Adrenal gland (tissue), 12 donors: ENCODE data around the gene RAMP2. TPM values are rescaled to one million over a fixed set of nuclear protein-coding genes. Genes with fewer than 3 reads are reported as not detected.
A peak's percentile ranks its signal among the peaks of the same experiment; 100 is the strongest.
"Not testable (repeated sequence)": the region's sequence is repeated elsewhere in the genome, so short reads cannot be mapped to it uniquely, and the experiment has no call there.

Source experiments
- DNase-seq, 7 donors: peaks; one replicate each; pipeline ENCODE4 v3.0.0-alpha.2; 2019 to 2020
- H3K27ac ChIP-seq, 5 donors: fragments of 200-600 bp; sonication (generic) in 4 of 5; 1 replicate in 3 of 5; 2 replicates in 2 of 5; pipeline versions ENCODE4 v1.5.1 to v1.8.0; 2016 to 2020; ENCODE audit warnings: mild to moderate bottlenecking in 1 of 5
- H3K27me3 ChIP-seq: fragments of 200-600 bp; 2 replicates; pipeline ENCODE4 v1.8.0; 2021
- H3K36me3 ChIP-seq, 2 donors: fragments of 200-600 bp; replicated peaks in 1 of 2; 1 replicate in 1 of 2; 2 replicates in 1 of 2; pipeline versions ENCODE4 v1.5.1 to v1.8.0; 2018 to 2022
- H3K4me1 ChIP-seq, 2 donors: fragments of 200-600 bp; replicated peaks in 1 of 2; 1 replicate in 1 of 2; 2 replicates in 1 of 2; pipeline versions ENCODE4 v1.5.1 to v1.8.0; 2018 to 2021
- H3K4me3 ChIP-seq, 4 donors: fragments of 200-600 bp; sonication (generic) in 3 of 4; one replicate each; pipeline ENCODE4 v1.5.1; 2016 to 2018
- H3K9me3 ChIP-seq, 3 donors: fragments of 200-600 bp; sonication (generic) in 1 of 3; replicated peaks in 1 of 3; 1 replicate in 2 of 3; 2 replicates in 1 of 3; pipeline versions ENCODE4 v1.5.1 to v1.8.0; 2016 to 2021
- POLR2A ChIP-seq, 2 donors: fragments of 450-650 bp; IDR thresholded peaks; one replicate each; pipeline ENCODE4 v1.6.1; 2017; ENCODE audit warnings: antibody characterized with exemption in 2 of 2, mild to moderate bottlenecking in 2 of 2, moderate library complexity in 1 of 2
- whole genome bisulfite sequencing, 4 donors: extraction: QIAGEN DNeasy Blood & Tissue Kit in 2 of 4; methylation state at CpG; one replicate each; pipeline versions ENCODE4 v1.1.5 to v1.1.7; 2013 to 2017; 5-methylcytosine and 5-hydroxymethylcytosine counted together
- intact Hi-C, 2 donors: fragments of 100-400 bp; cut with DNase I; formaldehyde crosslinking; loops; one replicate each; pipeline versions ENCODE4 v1.14.1 to v1.15.0; 2022 to 2023
- polyA plus RNA-seq, 3 donors: library from polyadenylated mRNA; stranded (reverse); fragments of 200-250 nt in 2 of 3; fragments of 350-450 nt in 1 of 3; fragmentation: Illumina TruSeq in 1 of 3; extraction: RNeasy Lipid Tissue Mini Kit (QIAGEN cat#74804) in 1 of 3; gene quantifications; one replicate each; pipeline ENCODE4 v1.2.3, GENCODE V29; 2013 to 2014
- total RNA-seq, 9 donors: library from RNA; depleted of rRNA in 4 of 9; stranded (reverse); fragments of >200 nt in 4 of 9; fragments of 120-200 nt in 1 of 9; fragmentation: NEBNext Ultra II Directional in 1 of 9; extraction: Animal tissue kit (Norgen Biotek cat#: 25700) in 1 of 9; gene quantifications; one replicate each; pipeline versions ENCODE4 v1.1.0 to v1.2.4, GENCODE V29; 2013 to 2023
- TF ChIP-seq, protein P1 (sequence below), 6 experiments: fragments of 450-650 bp in 4 of 6; fragments of 200-600 bp in 2 of 6; sonication (generic) in 1 of 6; IDR thresholded peaks; 1 replicate in 5 of 6; 2 replicates in 1 of 6; pipeline versions ENCODE4 v1.5.1 to v1.8.0; 2016 to 2021; ENCODE audit warnings: antibody characterized with exemption in 6 of 6, mild to moderate bottlenecking in 2 of 6, moderate library complexity in 1 of 6
- donor health status: healthy with polysubstance abuse.
- donor health status: Bipolar disorder and iron deficiency.
- donor health status: DM: yes; HTN: yes; CAD: no.
- donor health status: DM: no; HTN: no; CAD: no.
- donor health status: DM: no; HTN: no; CAD: no.
- donor health status: DM: yes; HTN: yes; CAD: no.

Gene RAMP2
- total and polyA plus RNA-seq, 12 donors: 4.6 to 67.5 (median 22.3) TPM

DNA sequence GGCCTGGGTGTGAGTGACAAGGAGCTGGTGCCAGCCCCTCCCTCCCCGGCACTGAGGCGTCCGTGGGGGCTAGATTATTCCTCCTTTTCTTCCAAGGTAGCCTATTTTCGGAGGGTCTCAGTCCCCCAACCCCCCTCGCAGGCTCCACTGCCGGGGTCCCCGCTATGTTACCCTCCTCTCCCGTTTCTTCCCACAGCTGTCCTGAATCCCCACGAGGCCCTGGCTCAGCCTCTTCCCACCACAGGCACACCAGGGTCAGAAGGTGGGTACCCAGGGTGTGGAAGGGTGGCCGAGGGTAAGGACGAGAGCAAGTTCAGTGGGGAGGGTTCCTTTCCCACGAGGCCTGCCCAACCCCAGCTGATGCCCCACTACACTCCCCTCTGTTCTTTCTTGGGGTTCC is 611 bp downstream of the RAMP2 start:
- 26 to 38% (median 32%) methylated on average over 7 to 12 of the region's 12 CpGs for WGBS, 4 donors
- no peaks in the 10 kb centered on the region for H3K36me3 ChIP-seq

DNA sequence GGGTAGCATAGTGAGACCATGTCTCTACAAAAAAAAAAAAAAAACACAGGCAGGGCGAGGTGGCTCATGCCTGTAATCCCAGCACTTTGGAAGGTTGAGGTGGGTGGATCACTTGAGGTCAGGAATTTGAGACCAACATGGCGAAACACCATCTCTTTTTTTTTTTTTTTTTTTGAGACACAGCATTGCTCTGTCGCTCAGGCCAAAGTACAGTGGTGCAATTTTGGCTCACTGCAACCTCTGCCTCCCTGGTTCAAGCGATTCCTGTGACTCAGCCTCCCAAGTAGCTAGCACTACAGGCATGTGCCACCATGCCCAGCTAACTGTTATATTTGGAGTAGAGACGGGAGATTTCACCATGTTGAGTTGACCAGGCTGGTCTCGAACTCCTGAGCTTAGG is 5.1 kb downstream of the RAMP2 start:
- peaks cover 3 to 5% of the 10 kb centered on the region in 2 donors for H3K4me1 ChIP-seq
- no peaks in the 10 kb centered on the region for H3K36me3 ChIP-seq
- no peak overlapping the region for H3K27ac ChIP-seq
- H3K27me3 ChIP-seq: no peaks in the 10 kb centered on the region
- no peak for DNase-seq
- TF ChIP-seq POLR2A (IDR thresholded peaks at IDR 0.05): no peak
- TF ChIP-seq, protein P1, sequence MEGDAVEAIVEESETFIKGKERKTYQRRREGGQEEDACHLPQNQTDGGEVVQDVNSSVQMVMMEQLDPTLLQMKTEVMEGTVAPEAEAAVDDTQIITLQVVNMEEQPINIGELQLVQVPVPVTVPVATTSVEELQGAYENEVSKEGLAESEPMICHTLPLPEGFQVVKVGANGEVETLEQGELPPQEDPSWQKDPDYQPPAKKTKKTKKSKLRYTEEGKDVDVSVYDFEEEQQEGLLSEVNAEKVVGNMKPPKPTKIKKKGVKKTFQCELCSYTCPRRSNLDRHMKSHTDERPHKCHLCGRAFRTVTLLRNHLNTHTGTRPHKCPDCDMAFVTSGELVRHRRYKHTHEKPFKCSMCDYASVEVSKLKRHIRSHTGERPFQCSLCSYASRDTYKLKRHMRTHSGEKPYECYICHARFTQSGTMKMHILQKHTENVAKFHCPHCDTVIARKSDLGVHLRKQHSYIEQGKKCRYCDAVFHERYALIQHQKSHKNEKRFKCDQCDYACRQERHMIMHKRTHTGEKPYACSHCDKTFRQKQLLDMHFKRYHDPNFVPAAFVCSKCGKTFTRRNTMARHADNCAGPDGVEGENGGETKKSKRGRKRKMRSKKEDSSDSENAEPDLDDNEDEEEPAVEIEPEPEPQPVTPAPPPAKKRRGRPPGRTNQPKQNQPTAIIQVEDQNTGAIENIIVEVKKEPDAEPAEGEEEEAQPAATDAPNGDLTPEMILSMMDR (IDR thresholded peaks at IDR 0.05): no peak
- intact Hi-C loops: no loop called here
- H3K4me3 ChIP-seq: no peak overlapping the region
- 70 to 75% (median 74%) methylated on average over 4 to 6 of the region's 6 CpGs for WGBS, 4 donors
- H3K9me3 ChIP-seq: no peaks in the 10 kb centered on the region

More for the DNA sequence above, 611 bp downstream of the RAMP2 start:
- H3K4me1 ChIP-seq: peaks cover 9 to 17% of the 10 kb centered on the region in 2 donors
- no peaks in the 10 kb centered on the region for H3K9me3 ChIP-seq
- H3K27ac ChIP-seq: peak overlapping the region in 1 of 5 donors; percentile 59
- intact Hi-C loops: loop anchor here (5.0 kb wide), 1 partner anchor 39 kb away; no protein-coding TSS in a partner anchor
- TF ChIP-seq, protein P1 (IDR thresholded peaks at IDR 0.05): no peak
- TF ChIP-seq POLR2A (IDR thresholded peaks at IDR 0.05): no peak
- H3K4me3 ChIP-seq: peak overlapping the region in 2 of 4 donors; percentile 13 to 59
- no peaks in the 10 kb centered on the region for H3K27me3 ChIP-seq
- DNase-seq: no peak

DNA sequence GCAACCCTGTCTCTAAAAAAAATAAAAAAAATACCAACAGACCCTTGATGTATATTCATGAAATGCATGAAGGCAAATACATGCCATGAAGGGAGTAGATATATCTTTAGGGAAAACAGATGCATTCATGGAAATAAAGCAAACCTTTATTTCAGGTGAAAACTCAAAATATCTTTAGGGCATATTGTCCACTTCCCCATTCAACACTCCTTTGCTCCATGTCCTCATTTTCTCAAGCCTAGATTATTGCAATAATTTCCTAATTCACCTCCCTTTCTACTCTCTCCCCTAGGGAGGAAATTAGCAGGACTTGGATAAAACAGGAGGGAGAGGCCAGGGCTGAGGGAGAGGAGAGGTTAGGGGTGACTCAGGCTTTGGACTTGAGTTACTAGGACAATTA is 6.5 kb downstream of the RAMP2 start:
- no peaks in the 10 kb centered on the region for H3K9me3 ChIP-seq
- H3K4me1 ChIP-seq: peaks cover 0 to under 1% of the 10 kb centered on the region in 2 donors
- no peaks in the 10 kb centered on the region for H3K36me3 ChIP-seq
- intact Hi-C loops: no loop called here
- H3K27me3 ChIP-seq: no peaks in the 10 kb centered on the region
- no peak overlapping the region for H3K4me3 ChIP-seq
- no peak for DNase-seq
- no peak overlapping the region for H3K27ac ChIP-seq
- TF ChIP-seq POLR2A (IDR thresholded peaks at IDR 0.05): no peak
- TF ChIP-seq, protein P1 (IDR thresholded peaks at IDR 0.05): no peak

DNA sequence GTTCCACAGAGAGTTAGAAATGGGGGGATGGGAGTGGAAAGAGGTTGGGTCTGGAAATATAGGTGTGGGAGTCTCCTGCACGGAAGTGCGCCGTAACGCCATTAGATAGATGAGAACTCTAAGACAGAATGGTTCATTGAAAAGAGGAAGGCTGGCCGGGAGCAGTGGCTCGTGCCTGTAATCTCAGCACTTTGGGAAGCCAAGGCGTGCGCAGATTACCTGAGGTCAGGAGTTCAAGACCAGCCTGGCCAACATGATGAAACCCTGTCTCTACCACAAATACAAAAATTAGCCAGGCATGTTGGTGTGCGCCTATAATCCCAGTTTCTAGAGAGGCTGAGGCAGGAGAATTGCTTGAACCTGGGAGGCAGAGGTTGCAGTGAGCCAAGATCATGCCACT is 7.0 kb downstream of the RAMP2 start:
- 61 to 72% (median 65%) methylated on average over 9 of the region's 9 CpGs for WGBS, 4 donors
- H3K36me3 ChIP-seq, DNase-seq, H3K4me1 ChIP-seq, H3K4me3 ChIP-seq, H3K27ac ChIP-seq, H3K9me3 ChIP-seq, H3K27me3 ChIP-seq, intact Hi-C loops: not testable (repeated sequence)

DNA sequence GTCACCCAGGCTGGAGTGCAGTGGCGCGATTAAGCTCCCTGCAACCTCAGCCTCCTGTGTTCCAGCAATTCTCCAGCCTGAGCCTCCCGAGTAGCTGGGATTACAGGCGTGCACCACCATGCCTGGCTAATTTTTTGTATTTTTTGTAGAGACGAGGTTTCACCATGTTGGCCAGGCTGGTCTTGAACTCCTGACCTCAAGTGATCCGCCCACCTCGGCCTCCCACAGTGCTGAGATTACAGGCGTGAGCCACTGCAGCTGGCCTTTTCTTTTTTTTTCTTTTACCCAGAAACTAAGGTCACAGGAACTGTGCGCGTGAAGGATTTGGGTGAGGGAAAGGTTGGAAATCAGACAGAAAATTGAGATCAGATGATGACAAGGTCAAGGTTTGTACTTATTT is 8.9 kb downstream of the RAMP2 start:
- not testable (repeated sequence) for H3K9me3 ChIP-seq, H3K27ac ChIP-seq, H3K4me3 ChIP-seq, DNase-seq, H3K36me3 ChIP-seq, H3K27me3 ChIP-seq
- H3K4me1 ChIP-seq: peaks cover 9 to 16% of the 10 kb centered on the region in 2 donors
- intact Hi-C loops: loop anchor here in 1 of 2 donors (10.0 kb wide), 1 partner anchor 875 kb away; no protein-coding TSS in a partner anchor
- 50 to 57% (median 54%) methylated on average over 10 of the region's 10 CpGs for WGBS, 4 donors
